Stimulated activated CD4-positive, alpha-beta T cell treated with anti-CD3 and anti-CD28 coated beads, Interleukin-12 subunit alpha, Interleukin-12 subunit beta, amount 100 ng/mL, for 24 hours (primary cell): ENCODE data around the gene ADH7.
"Not testable (repeated sequence)": the region's sequence is repeated elsewhere in the genome, so short reads cannot be mapped to it uniquely, and the experiment has no call there.

Source experiments
- DNase-seq, 2 experiments: peaks; one replicate each; pipeline ENCODE4 v3.0.0-alpha.2; 2020; ENCODE audit warnings: low read depth in 2 of 2

The ADH7 gene

GRCh38 chr4:99415762-99416161 is 19.4 kb downstream of the ADH7 start:
- DNase-seq: not testable (repeated sequence)

- DNase-seq: not testable (repeated sequence)
Measured at GRCh38 chr4:99414902-99415301, 20.2 kb downstream of the ADH7 start.

- DNase-seq: no peak
Measured at GRCh38 chr4:99414401-99414800, 20.7 kb downstream of the ADH7 start.

GRCh38 chr4:99413140-99413539 is 22.0 kb downstream of the ADH7 start:
- DNase-seq: no peak

GRCh38 chr4:99411041-99411440 is 24.1 kb downstream of the ADH7 start:
- no peak for DNase-seq

- DNase-seq: no peak
Measured at GRCh38 chr4:99410075-99410474, 25.1 kb downstream of the ADH7 start.

GRCh38 chr4:99408346-99408745 is 26.8 kb downstream of the ADH7 start:
- no peak for DNase-seq

GRCh38 chr4:99405433-99406115 is 29.6 kb downstream of the ADH7 start:
- peak; percentile 17 to 64 for DNase-seq

GRCh38 chr4:99404595-99405287 is 30.4 kb downstream of the ADH7 start:
- DNase-seq: no peak

GRCh38 chr4:99403380-99404184 is 31.6 kb downstream of the ADH7 start:
- DNase-seq: no peak

GRCh38 chr4:99402765-99403164 is 32.4 kb downstream of the ADH7 start:
- no peak for DNase-seq

GRCh38 chr4:99400831-99401230 is 34.3 kb downstream of the ADH7 start:
- DNase-seq: no peak

- DNase-seq: no peak
Measured at GRCh38 chr4:99399017-99399416, 36.1 kb downstream of the ADH7 start.

- DNase-seq: no peak
Measured at GRCh38 chr4:99395595-99396364, 39.4 kb downstream of the ADH7 start.

- no peak for DNase-seq
Measured at GRCh38 chr4:99394896-99395295, 40.2 kb downstream of the ADH7 start.

GRCh38 chr4:99390055-99390454 is 45.1 kb downstream of the ADH7 start:
- DNase-seq: no peak

GRCh38 chr4:99389606-99390005 is 45.5 kb downstream of the ADH7 start:
- no peak for DNase-seq

- DNase-seq: no peak
Measured at GRCh38 chr4:99383833-99384392, 51.2 kb downstream of the ADH7 start.

GRCh38 chr4:99383399-99383798 is 51.7 kb downstream of the ADH7 start:
- DNase-seq: no peak

GRCh38 chr4:99382745-99383360 is 52.3 kb downstream of the ADH7 start:
- no peak for DNase-seq

- DNase-seq: no peak
Measured at GRCh38 chr4:99381588-99382175, 53.5 kb downstream of the ADH7 start.
